HG03060 (cell line): Measurements from ENCODE around the gene EVI5L.

Source experiments
- ATAC-seq: cut with Tn5 transposase; IDR thresholded peaks from one replicate; pipeline ENCODE4 v1.9.1; 2021; ENCODE audit warnings: low read depth, moderate number of reproducible peaks; ENCODE audit not compliant: unreplicated experiment

The EVI5L gene

GRCh38 chr19:7844405-7844804, 14.4 kb downstream of the EVI5L start:
- ATAC-seq: no peak

- no peak for ATAC-seq
Measured at GRCh38 chr19:7844951-7845350, 14.9 kb downstream of the EVI5L start.

GRCh38 chr19:7845390-7846154, 15.6 kb downstream of the EVI5L start:
- ATAC-seq: no peak

- ATAC-seq: no peak
Measured at GRCh38 chr19:7846155-7846646, 16.2 kb downstream of the EVI5L start.

GRCh38 chr19:7847664-7848063, 17.6 kb downstream of the EVI5L start:
- no peak for ATAC-seq

GRCh38 chr19:7848779-7849457, 18.9 kb downstream of the EVI5L start:
- ATAC-seq: no peak

GRCh38 chr19:7849631-7849999, 19.6 kb downstream of the EVI5L start:
- no peak for ATAC-seq

GRCh38 chr19:7850000-7850813, 20.2 kb downstream of the EVI5L start:
- ATAC-seq: no peak

- no peak for ATAC-seq
Measured at GRCh38 chr19:7850945-7851622, 21.1 kb downstream of the EVI5L start.

- ATAC-seq: no peak
Measured at GRCh38 chr19:7851623-7852500, 21.8 kb downstream of the EVI5L start.

- no peak for ATAC-seq
Measured at GRCh38 chr19:7852851-7853769, 23.1 kb downstream of the EVI5L start.

GRCh38 chr19:7853770-7854128, 23.7 kb downstream of the EVI5L start:
- no peak for ATAC-seq

GRCh38 chr19:7855426-7856108, 25.5 kb downstream of the EVI5L start:
- ATAC-seq: no peak

GRCh38 chr19:7856109-7856591, 26.1 kb downstream of the EVI5L start:
- no peak for ATAC-seq

GRCh38 chr19:7856679-7857663, 27.0 kb downstream of the EVI5L start:
- no peak for ATAC-seq

GRCh38 chr19:7857727-7858108, 27.7 kb downstream of the EVI5L start:
- no peak for ATAC-seq
